HEK293T (cell line): ENCODE results near the gene ZNF609.

Experiments used
- CTCF ChIA-PET: fragments of 350-600 bp; formaldehyde crosslinking; extraction: SDS; loops from one replicate; lab custom pipeline; 2021; ENCODE audit warnings: antibody characterized with exemption, inconsistent platforms; lab: Yijun Ruan, JAX
- POLR2A ChIA-PET: fragments of 350-600 bp; formaldehyde crosslinking; extraction: SDS; loops from one replicate; lab custom pipeline; 2020; ENCODE audit warnings: antibody characterized with exemption, inconsistent platforms; lab: Yijun Ruan, JAX
- DNase-seq: peaks from one replicate; pipeline ENCODE4 v3.0.0; 2012; ENCODE audit warnings: mixed read lengths; ENCODE audit errors: extremely low spot score
- ARNT ChIP-seq: fragments of 450-650 bp; IDR thresholded peaks from 2 replicates; pipeline ENCODE4 v1.6.1; 2017; ENCODE audit warnings: mild to moderate bottlenecking
- BHLHE40 ChIP-seq: fragments of 450-650 bp; IDR thresholded peaks from 2 replicates; pipeline ENCODE4 v1.6.1; 2016; ENCODE audit warnings: mild to moderate bottlenecking, moderate library complexity, borderline replicate concordance
- CTBP1 ChIP-seq: fragments of 450-650 bp; IDR thresholded peaks from 2 replicates; pipeline ENCODE4 v1.6.1; 2016; ENCODE audit warnings: borderline replicate concordance
- ELF4 ChIP-seq: fragments of 450-650 bp; IDR thresholded peaks from 2 replicates; pipeline ENCODE4 v1.6.1; 2017; ENCODE audit warnings: antibody characterized with exemption
- FOXA1 ChIP-seq: fragments of 450-650 bp; IDR thresholded peaks from 2 replicates; pipeline ENCODE4 v1.6.1; 2016; ENCODE audit warnings: mild to moderate bottlenecking
- FOXK2 ChIP-seq: fragments of 450-650 bp; IDR thresholded peaks from 2 replicates; pipeline ENCODE4 v1.6.1; 2016; ENCODE audit warnings: mild to moderate bottlenecking
- FOXM1 ChIP-seq: fragments of 450-650 bp; IDR thresholded peaks from 2 replicates; pipeline ENCODE4 v1.6.1; 2017; ENCODE audit warnings: mild to moderate bottlenecking, borderline replicate concordance
- HDGF ChIP-seq: fragments of 450-650 bp; IDR thresholded peaks from 2 replicates; pipeline ENCODE4 v1.6.1; 2017; ENCODE audit warnings: antibody characterized with exemption, borderline replicate concordance
- L3MBTL2 ChIP-seq: fragments of 450-650 bp; conservative IDR thresholded peaks from 2 replicates; pipeline ENCODE4 v1.6.1; 2016; ENCODE audit warnings: mild to moderate bottlenecking
- LEF1 ChIP-seq: fragments of 450-650 bp; IDR thresholded peaks from 2 replicates; pipeline ENCODE4 v1.6.1; 2017; ENCODE audit warnings: mild to moderate bottlenecking, borderline replicate concordance
- NFRKB ChIP-seq: fragments of 450-650 bp; IDR thresholded peaks from 2 replicates; pipeline ENCODE4 v1.6.1; 2016; ENCODE audit warnings: mild to moderate bottlenecking, moderate library complexity
- PKNOX1 ChIP-seq: fragments of 450-650 bp; IDR thresholded peaks from 2 replicates; pipeline ENCODE4 v1.6.1; 2016
- SP1 ChIP-seq: fragments of 450-650 bp; IDR thresholded peaks from 2 replicates; pipeline ENCODE4 v1.6.1; 2017
- SUZ12 ChIP-seq: fragments of 450-650 bp; IDR thresholded peaks from 2 replicates; pipeline ENCODE4 v1.6.1; 2016; ENCODE audit warnings: mild to moderate bottlenecking
- TARDBP ChIP-seq: fragments of 450-650 bp; IDR thresholded peaks from 2 replicates; pipeline ENCODE4 v1.6.1; 2016
- ZNF384 ChIP-seq: fragments of 450-650 bp; IDR thresholded peaks from 2 replicates; pipeline ENCODE4 v1.6.1; 2016

Gene ZNF609

DNA sequence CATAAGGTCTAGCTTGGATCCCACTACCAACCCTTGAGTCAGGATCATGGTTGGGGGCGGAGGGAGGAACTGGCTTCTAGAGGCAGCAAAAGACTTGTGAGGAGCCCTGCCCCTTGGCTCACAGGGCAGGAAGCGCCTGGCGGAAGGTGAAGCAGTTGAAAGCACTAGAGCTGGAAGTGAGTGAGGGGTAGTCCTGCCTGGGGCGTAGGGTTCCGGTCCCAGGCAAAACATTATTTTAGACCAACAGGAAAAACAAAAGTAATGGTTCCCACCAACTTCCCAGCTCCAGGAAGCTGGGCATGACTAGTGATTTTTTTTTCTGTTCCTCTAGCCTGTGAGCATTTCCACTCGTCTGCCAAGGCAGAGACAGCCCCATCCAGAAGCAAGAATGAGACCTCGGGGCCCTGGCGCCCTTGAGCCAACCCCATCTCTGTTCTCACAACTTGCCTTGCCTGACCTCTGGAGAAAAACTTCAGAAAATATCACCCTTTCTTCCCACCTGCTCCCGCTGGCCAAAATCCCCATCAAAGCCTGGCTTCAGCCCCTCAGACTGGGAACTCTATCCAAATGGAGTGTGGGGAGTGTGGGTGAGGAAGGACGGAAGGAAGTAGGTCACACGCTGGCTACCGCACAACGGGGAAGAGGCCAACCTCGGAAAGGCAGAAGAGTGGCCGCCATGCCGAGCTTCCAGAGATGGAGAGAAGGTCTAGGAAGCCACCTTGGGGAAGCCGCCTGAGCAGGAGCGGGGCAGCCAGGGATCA, 257.5 kb downstream of the ZNF609 start:
- ChIA-PET CTCF (interaction anchor here (1.2 kb wide), 1 partner anchor 10 kb away, joined by 4 read pairs; no protein-coding TSS in a partner anchor), POLR2A (no interaction called here)
- DNase-seq = no peak
- TF ChIP-seq ELF4 (no peak), TARDBP (no peak), CTBP1 (no peak), LEF1 (no peak), FOXA1 (no peak), FOXK2 (no peak), HDGF (no peak), ZNF384 (no peak), SUZ12 (no peak), FOXM1 (no peak), NFRKB (no peak), L3MBTL2 (no peak), ARNT (no peak), PKNOX1 (no peak), BHLHE40 (no peak), SP1 (no peak)

DNA sequence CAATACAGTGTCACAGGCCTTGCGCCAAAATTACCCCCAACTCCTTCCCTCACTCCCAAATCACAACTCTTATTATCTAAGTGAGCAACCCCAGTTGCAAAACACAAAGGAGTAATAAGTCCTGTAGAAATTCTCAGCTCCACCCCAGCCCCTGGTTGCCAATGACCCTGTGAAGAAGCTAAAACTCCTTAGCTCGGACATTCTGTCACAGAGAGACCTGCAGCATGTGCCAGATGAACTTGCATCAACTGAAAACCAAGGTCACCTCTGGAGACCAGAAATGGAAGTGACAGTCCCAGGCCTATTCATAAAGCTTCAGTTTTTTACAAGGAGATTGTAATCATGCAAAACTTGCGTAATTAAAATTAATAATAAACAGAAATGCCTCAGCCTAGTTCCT, 259.8 kb downstream of the ZNF609 start:
- no peak for TF ChIP-seq L3MBTL2
- no peak for TF ChIP-seq FOXA1
- no peak for TF ChIP-seq ARNT
- no peak for TF ChIP-seq ZNF384
- TF ChIP-seq TARDBP = no peak
- TF ChIP-seq LEF1 = no peak
- DNase-seq = no peak
- CTCF ChIA-PET = interaction anchor here (0.6 to 1.0 kb wide), 2 partner anchors 14 to 89 kb away, joined by 4 read pairs; no protein-coding TSS in a partner anchor
- POLR2A ChIA-PET = no interaction called here

- ChIA-PET POLR2A (no interaction called here), CTCF (interaction anchor here (2.8 to 4.3 kb wide), 2 partner anchors 44 to 79 kb away, joined by 19 to 23 read pairs; no protein-coding TSS in a partner anchor)
- DNase-seq = no peak
- TF ChIP-seq PKNOX1 (no peak), L3MBTL2 (no peak), ARNT (no peak), FOXK2 (no peak), SUZ12 (no peak), CTBP1 (no peak), ZNF384 (no peak), ELF4 (no peak)
Measured at GRCh38 chr15:64730151-64730550, 269.8 kb downstream of the ZNF609 start.

- peak; percentile 68 for DNase-seq
- TF ChIP-seq BHLHE40 (no peak), SP1 (no peak), LEF1 (no peak), L3MBTL2 (no peak), ELF4 (no peak), TARDBP (no peak), FOXK2 (no peak), PKNOX1 (no peak), HDGF (no peak), ARNT (no peak), FOXA1 (no peak), FOXM1 (no peak), NFRKB (no peak), CTBP1 (no peak), ZNF384 (no peak)
- ChIA-PET POLR2A (no interaction called here), CTCF (interaction anchor here (0.6 to 4.3 kb wide), 6 partner anchors 12 to 225 kb away, joined by 3 to 23 read pairs (median 5); no protein-coding TSS in a partner anchor)
Measured at GRCh38 chr15:64731012-64731804, 270.8 kb downstream of the ZNF609 start.

- no peak for TF ChIP-seq TARDBP
- no peak for TF ChIP-seq ARNT
- no peak for TF ChIP-seq SUZ12
- no peak for TF ChIP-seq FOXM1
- TF ChIP-seq L3MBTL2 = no peak
- no peak for TF ChIP-seq NFRKB
- TF ChIP-seq PKNOX1 = no peak
- TF ChIP-seq ELF4 = no peak
- no peak for TF ChIP-seq BHLHE40
- no peak for TF ChIP-seq HDGF
- ChIA-PET CTCF (interaction anchor here (0.8 to 4.3 kb wide), 4 partner anchors 12 to 77 kb away, joined by 3 to 23 read pairs (median 12); no protein-coding TSS in a partner anchor), POLR2A (no interaction called here)
- DNase-seq = no peak
Measured at GRCh38 chr15:64731805-64732151, 271.4 kb downstream of the ZNF609 start.
